T-helper 1 cell treated with Interleukin-12 subunit alpha and Interleukin-12 subunit beta and Interleukin-4 antibody, amounts not matched to agents 30 μg/mL and 1 μg/mL, for 36 hours (primary cell): ENCODE results near the gene GTF3C4.

Experiments used
- H3K27ac Mint-ChIP-seq: one replicate; pipeline ENCODE4 v1.8.0; 2021; ENCODE audit warnings: mild to moderate bottlenecking, mixed read lengths
- H3K27me3 Mint-ChIP-seq: one replicate; pipeline ENCODE4 v1.8.0; 2021; ENCODE audit warnings: low read depth, mixed read lengths
- H3K36me3 Mint-ChIP-seq: one replicate; pipeline ENCODE4 v1.8.0; 2021; ENCODE audit warnings: low read depth, mixed read lengths
- H3K4me1 Mint-ChIP-seq: one replicate; pipeline ENCODE4 v1.8.0; 2021; ENCODE audit warnings: low read depth, mixed read lengths
- H3K4me3 Mint-ChIP-seq: one replicate; pipeline ENCODE4 v1.8.0; 2021; ENCODE audit warnings: mild to moderate bottlenecking, moderate library complexity, mixed read lengths
- H3K9me3 Mint-ChIP-seq: one replicate; pipeline ENCODE4 v1.8.0; 2021; ENCODE audit warnings: mixed read lengths

The GTF3C4 gene

DNA sequence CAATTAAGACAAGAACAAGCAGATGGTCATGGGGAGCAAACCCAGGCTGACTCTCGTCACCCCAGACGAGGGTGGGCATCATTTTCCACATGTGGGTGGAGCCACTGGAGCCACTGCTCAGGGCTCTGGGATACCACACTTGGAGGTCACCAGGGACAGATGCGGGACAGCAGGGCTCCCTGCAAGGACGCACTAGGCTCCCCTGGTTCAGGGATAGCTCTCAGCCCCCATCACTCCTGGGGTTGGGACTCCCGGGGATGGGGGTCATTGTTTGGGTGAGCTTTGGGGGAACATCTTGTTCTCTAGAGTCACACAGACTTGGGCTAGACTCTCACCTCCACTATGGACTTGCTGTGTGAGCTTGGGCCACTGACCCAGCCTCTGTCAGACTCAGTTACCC lies 57.8 kb downstream of the GTF3C4 start:
- Mint-ChIP-seq H3K27ac (no peak overlapping the region), H3K27me3 (peaks cover 3% of the 10 kb centered on the region), H3K4me1 (no peaks in the 10 kb centered on the region), H3K4me3 (no peak overlapping the region), H3K9me3 (no peaks in the 10 kb centered on the region), H3K36me3 (no peaks in the 10 kb centered on the region)

DNA sequence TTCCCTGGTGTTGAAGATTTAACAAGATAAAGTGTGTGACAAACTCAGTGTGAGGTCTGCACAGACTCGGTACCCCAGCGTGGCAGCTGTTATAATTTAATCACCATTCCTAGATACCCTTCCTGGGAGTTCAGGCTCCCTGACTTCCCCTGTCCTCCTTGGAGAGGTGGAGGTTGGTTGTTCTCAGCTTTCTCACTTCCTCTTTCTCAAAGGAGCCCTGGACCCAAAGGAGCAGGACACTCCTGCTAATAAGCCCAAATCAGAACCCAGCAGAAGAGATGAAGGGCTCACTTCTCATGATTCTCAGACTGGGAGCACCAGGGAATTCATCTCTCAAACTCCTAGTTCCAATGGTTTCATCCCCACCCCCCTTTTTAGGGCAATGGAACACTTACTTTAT lies 58.2 kb downstream of the GTF3C4 start:
- Mint-ChIP-seq H3K36me3 (no peaks in the 10 kb centered on the region), H3K27me3 (peaks cover 3% of the 10 kb centered on the region), H3K27ac (no peak overlapping the region), H3K4me3 (no peak overlapping the region), H3K9me3 (no peaks in the 10 kb centered on the region), H3K4me1 (no peaks in the 10 kb centered on the region)

DNA sequence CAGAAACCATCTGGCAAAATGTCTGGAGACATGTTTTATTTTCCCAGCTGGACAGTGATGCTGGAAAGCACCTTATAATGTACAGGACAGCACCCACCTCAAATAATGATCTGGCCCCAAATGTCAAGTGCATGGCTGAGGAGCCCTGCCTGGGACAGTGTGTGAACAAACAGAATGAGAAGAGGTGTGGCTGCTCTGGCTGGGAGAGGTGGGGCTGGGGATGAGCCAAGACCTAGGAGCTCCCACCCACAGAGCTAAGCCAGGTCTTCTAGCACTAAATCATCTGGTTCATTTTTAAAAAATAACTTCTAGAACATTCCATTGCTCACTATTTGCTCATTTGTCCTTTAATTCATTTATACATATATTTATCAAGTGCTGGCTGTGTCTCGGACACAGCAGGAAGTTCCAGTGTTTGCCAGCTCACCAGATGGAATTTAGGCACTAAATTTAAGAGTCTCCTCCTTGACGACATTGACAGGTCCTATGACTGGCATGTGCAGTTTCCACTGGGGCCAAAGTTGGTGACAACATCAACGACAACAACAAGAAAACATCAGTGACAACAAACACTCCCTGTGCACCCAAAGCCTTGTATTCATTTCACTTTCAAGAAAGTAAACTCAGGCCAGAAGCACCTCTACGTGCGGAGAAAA lies 59.1 kb downstream of the GTF3C4 start:
- Mint-ChIP-seq H3K36me3 (no peaks in the 10 kb centered on the region), H3K9me3 (no peaks in the 10 kb centered on the region), H3K4me1 (no peaks in the 10 kb centered on the region), H3K27ac (no peak overlapping the region), H3K27me3 (peaks cover 3% of the 10 kb centered on the region), H3K4me3 (no peak overlapping the region)

DNA sequence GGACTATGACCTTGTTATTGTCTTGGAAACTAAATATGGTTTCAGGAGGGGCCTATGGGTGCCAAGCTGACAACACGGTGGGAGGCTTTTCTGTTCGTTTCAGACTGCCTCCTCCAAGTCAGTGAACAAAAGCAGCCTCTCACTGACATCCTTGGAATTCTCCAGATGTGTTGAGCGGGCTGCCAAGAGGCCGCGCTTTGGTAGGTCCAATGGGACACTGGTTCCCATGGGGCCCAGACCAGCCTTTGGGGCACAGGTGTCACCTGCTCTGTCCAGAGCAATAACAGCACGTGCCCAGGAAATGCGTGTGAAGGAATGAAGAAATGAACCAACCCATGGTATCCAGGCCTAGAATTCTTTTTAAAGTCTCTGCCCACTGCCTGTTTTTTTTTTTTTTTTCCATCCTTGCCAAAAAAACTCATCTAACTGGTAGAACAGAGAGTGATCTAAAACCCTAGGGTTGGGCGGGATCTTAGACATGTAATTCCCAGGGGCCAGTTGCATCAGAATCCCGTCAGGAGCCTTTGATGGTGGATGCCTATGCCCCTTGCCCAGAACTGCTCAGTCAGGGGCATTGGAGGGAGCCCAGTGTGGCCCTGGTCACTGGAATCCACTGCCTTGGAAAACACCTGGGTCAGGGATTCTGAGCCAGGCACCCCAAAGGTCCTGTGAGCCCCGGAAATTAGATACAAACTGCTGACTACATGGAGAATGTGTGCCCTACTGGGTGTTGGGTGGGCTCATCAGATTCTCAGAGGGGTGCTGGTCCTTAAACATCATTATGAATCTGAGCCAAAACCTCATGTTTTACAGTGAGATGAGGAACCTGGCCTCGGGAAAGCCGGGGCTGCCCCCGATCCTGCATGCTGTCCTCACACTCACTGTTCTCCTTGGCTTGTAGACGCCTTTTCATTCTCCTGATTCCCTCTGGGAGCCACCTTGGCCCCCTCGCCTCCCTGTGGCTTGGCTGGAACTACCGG lies 60.1 kb downstream of the GTF3C4 start:
- H3K27ac Mint-ChIP-seq, result no peak overlapping the region
- H3K4me3 Mint-ChIP-seq, result no peak overlapping the region
- H3K9me3 Mint-ChIP-seq, result no peaks in the 10 kb centered on the region
- no peaks in the 10 kb centered on the region for H3K4me1 Mint-ChIP-seq
- no peaks in the 10 kb centered on the region for H3K36me3 Mint-ChIP-seq
- peaks cover 3% of the 10 kb centered on the region for H3K27me3 Mint-ChIP-seq

DNA sequence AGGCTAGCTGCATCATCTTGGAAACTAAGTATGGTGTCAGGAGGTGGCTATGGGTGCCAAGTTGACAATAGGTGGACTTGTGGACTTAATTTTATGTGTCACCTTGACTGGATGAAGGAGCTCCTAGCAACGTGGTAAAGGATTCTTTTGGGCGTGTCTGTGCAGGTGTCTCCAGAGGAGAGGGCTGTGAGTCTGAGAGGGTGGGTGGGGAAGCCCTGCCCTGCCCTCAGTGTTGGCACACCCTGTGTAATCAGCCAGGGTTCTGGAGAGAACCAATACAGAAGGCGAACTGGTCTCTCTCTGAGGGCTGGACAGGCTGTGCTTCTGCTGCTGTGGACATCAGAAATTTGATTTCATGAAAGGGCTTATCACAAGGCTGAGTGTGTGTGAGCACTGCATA lies 61.0 kb downstream of the GTF3C4 start:
- Mint-ChIP-seq H3K9me3 (no peaks in the 10 kb centered on the region), H3K36me3 (no peaks in the 10 kb centered on the region), H3K4me3 (no peak overlapping the region), H3K27ac (no peak overlapping the region), H3K4me1 (no peaks in the 10 kb centered on the region), H3K27me3 (peaks cover 3% of the 10 kb centered on the region)

DNA sequence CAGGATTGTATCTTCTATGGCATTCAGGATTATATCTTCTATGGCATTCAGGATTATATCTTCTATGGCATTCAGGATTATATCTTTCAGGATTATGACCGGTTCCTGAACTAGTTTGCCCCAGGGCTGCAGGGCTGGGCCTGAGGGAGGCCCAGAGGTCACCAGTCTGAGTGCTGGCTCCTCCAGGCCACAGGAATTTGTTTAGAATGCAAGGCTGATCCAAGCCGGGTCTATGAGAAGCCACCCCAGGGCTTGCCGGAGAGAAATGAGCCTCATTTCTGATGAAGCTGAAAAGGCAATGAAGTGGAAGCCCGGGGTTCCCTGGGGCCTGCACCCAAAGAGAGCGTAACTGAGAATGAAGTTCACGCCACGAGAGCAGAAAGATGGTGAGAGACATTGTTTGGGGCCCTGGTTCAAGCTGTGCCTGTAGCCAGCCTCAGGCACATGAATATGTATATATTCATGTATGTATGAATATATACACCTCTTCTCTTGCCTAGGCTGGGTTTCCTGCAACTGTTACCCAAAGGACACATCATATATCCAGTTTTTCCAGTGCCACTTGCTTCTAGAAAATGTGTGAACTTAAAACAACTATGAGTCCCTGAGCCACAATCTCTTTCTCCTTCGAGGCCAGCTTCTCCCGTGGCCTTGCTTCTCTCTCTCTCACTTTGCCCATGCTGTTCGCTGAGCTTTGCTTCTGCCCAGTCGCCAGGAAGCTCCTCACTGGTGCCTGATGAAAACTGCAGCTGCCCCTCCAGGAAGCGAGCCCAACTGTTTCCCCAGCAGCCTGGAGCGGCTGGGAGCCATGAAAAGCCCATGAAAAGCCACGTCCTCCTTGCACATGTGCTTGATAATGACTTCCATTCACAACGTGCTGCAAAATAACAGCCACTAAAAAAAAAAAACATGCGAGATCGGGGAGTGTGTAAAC lies 62.3 kb downstream of the GTF3C4 start:
- H3K27me3 Mint-ChIP-seq, result peaks cover 3% of the 10 kb centered on the region
- no peaks in the 10 kb centered on the region for H3K9me3 Mint-ChIP-seq
- no peaks in the 10 kb centered on the region for H3K36me3 Mint-ChIP-seq
- no peak overlapping the region for H3K4me3 Mint-ChIP-seq
- H3K4me1 Mint-ChIP-seq, result no peaks in the 10 kb centered on the region
- H3K27ac Mint-ChIP-seq, result no peak overlapping the region

DNA sequence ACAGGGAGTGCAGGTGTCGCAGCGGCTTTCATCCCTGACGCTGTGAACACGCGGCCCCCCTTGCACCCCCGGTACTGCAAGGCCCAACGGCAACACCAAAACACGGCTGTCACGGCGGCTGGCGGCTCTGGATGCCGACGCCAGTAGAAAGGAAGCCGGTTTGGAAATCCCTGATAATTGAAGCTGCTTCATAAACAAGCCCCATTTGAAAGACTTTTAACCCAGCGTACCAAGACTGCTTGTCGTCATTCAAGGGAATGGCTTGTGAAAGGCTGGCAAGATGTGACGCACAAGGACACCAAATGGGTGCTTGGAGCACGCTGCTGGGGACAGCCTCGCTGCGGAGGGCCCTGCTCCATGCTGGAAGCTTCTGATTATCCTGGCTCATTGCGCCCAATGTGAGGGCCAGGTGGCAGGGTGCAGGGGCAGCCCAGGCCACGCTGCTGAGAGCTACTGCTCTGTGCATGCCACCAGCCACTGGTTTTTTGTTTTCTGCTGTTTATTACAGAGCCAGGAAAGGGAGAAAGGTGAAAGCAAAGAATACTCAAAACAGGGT lies 63.1 kb downstream of the GTF3C4 start:
- peaks cover 3% of the 10 kb centered on the region for H3K27me3 Mint-ChIP-seq

DNA sequence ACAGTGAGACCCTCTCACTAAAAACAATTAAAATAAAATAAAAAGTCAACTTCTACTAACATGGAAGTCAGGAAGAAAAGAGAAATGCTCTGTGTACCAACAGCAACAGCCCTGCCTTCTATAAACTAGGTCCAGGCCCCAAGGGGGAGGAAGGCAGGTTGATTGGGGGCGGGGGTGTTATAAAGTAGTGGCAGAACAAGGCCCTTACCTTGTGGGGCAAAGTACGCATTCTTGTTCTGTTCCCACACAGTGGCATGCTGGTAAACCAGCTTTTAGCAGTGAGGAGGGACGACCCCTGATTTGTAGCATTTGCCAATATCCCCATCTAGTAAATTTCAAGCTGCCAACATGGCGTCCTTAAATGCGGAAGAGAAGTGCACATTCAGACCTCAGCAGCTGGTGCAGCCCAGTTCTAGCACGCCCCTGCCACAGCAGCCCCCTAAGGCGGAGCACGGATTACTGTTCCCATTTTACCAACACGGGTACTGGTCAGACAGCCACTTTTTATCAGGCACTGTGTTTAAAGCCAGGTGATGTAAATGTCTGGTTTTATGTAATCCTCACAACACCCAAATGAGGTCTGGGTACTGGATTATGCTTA lies 69.5 kb downstream of the GTF3C4 start:
- H3K4me3 Mint-ChIP-seq, result no peak overlapping the region
- no peaks in the 10 kb centered on the region for H3K4me1 Mint-ChIP-seq
- peaks cover 30% of the 10 kb centered on the region for H3K27me3 Mint-ChIP-seq
- H3K36me3 Mint-ChIP-seq, result no peaks in the 10 kb centered on the region
- no peaks in the 10 kb centered on the region for H3K9me3 Mint-ChIP-seq
- no peak overlapping the region for H3K27ac Mint-ChIP-seq

More for the DNA sequence above, 63.1 kb downstream of the GTF3C4 start:
- Mint-ChIP-seq H3K4me3 (no peak overlapping the region), H3K36me3 (no peaks in the 10 kb centered on the region), H3K4me1 (no peaks in the 10 kb centered on the region), H3K9me3 (no peaks in the 10 kb centered on the region), H3K27ac (no peak overlapping the region)

DNA sequence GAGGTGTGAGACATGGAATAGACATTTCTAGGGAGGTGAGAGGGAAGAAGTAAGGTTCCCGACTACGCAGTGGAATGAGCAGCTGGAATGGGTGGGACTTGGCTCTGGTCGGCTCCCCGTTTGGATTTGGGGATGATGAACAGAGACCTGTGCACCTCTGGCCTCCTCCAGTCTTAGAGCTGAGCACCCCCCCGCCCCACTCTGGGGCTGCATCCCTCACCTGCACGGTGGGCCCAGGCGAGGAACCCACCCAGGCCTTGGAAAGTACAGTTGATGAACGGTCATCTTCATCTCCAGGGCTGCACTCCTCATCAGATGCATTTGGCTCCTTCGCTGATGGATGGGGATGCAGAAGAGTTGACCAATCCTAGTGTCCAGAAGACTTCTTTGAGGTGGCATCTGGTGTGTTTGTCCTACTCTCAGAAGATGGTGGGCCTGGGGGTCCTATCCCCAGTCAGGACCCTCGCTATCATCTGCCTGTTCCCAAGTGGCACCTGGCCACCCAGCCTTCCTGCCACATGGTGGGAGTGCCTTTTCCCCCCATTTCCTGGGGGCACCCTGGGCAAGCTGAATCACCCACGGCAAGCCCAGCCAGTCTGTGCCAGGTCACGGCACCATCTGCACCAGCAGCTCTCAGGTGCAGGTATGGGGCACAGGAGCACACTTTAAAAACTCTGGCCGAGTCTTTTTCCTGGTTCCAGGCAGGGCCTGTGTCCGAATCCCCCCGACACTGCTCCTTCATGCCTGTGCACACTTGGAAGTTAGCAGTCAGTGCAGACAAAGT lies 70.5 kb downstream of the GTF3C4 start:
- Mint-ChIP-seq H3K9me3 (no peaks in the 10 kb centered on the region), H3K27ac (no peak overlapping the region), H3K4me3 (no peak overlapping the region), H3K4me1 (no peaks in the 10 kb centered on the region), H3K27me3 (peaks cover 39% of the 10 kb centered on the region), H3K36me3 (no peaks in the 10 kb centered on the region)

DNA sequence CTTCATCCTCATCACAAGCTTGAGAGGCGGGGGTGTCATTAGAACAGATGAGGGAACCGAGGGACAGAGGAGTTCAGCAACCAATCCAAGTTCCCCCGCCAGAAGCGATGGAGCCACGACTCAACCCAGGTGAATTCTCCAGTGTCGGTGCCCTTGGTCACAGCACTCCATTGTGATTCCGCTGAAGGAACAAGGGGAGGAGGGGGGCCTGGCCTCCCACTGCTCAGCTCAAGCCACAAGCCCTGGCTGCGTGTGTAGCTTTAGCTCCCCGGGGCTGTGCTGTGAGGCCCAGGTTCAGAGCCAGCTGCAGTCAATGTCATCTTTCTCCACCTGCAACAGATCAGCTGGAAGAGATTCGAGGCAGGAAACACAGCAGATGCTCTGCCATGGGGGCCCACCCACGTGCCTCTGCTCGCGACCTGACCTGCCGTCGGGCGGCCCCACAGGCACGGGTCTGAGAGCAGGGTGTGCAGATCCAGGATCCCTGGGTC lies 72.6 kb downstream of the GTF3C4 start:
- Mint-ChIP-seq H3K27me3 (peaks cover 51% of the 10 kb centered on the region), H3K9me3 (no peaks in the 10 kb centered on the region), H3K4me1 (no peaks in the 10 kb centered on the region), H3K4me3 (no peak overlapping the region), H3K27ac (no peak overlapping the region), H3K36me3 (no peaks in the 10 kb centered on the region)

DNA sequence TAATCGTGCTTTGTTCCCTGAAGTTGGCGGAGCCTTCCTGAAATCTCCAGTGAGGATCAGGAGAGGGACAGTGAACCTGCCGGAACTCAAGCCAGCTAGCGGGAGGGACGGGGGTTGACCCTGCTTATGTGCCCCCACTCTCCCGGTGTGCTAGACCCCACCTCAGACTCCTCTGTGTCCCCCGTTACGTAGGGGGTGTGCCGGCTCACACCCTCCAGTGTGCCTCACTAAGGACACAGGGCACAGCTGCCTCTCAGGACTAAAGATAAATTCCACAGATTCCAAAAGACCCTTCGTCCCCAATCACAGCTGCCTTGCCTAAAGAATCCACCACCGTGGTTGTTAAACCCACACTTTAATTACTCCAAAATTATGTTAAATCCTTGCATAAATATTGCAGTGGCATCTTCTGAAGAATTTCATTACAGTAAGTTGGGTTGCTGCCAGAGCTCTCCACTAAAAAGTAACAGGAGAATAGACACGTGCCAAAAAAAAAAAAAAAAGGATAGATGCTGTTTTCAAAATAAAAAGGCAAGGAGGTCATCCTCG lies 73.7 kb downstream of the GTF3C4 start:
- Mint-ChIP-seq H3K4me1 (no peaks in the 10 kb centered on the region), H3K27me3 (peaks cover 51% of the 10 kb centered on the region), H3K36me3 (no peaks in the 10 kb centered on the region), H3K27ac (no peak overlapping the region), H3K9me3 (no peaks in the 10 kb centered on the region), H3K4me3 (no peak overlapping the region)
